Measurements from ENCODE around the gene CTXND1.

Gene CTXND1

GRCh38 chr15:80184554-80184953 is 67.5 kb downstream of the CTXND1 start:
- H3K27ac ChIP-seq (ENCODE audit: low read length): no peak overlapping the region
- H3K9ac ChIP-seq (ENCODE audit: low read length): no peak overlapping the region
- no peak for TF ChIP-seq EZH2phosphoT487 (IDR thresholded peaks at IDR 0.05; ENCODE audit: low read depth)
- TF ChIP-seq, protein P1, sequence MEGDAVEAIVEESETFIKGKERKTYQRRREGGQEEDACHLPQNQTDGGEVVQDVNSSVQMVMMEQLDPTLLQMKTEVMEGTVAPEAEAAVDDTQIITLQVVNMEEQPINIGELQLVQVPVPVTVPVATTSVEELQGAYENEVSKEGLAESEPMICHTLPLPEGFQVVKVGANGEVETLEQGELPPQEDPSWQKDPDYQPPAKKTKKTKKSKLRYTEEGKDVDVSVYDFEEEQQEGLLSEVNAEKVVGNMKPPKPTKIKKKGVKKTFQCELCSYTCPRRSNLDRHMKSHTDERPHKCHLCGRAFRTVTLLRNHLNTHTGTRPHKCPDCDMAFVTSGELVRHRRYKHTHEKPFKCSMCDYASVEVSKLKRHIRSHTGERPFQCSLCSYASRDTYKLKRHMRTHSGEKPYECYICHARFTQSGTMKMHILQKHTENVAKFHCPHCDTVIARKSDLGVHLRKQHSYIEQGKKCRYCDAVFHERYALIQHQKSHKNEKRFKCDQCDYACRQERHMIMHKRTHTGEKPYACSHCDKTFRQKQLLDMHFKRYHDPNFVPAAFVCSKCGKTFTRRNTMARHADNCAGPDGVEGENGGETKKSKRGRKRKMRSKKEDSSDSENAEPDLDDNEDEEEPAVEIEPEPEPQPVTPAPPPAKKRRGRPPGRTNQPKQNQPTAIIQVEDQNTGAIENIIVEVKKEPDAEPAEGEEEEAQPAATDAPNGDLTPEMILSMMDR (IDR thresholded peaks at IDR 0.05; ENCODE audit: low read depth, low read length): no peak

GRCh38 chr15:80183886-80184285 is 68.1 kb downstream of the CTXND1 start:
- no peak for TF ChIP-seq EZH2phosphoT487 (IDR thresholded peaks at IDR 0.05; ENCODE audit: low read depth)
- TF ChIP-seq, protein P1 (IDR thresholded peaks at IDR 0.05; ENCODE audit: low read depth, low read length): peak; percentile 23; the same call in 1 of the 2 replicates

More at GRCh38 chr15:80184554-80184953, 67.5 kb downstream of the CTXND1 start:
- Histone ChIP-seq H3K36me3 (replicated peaks; ENCODE audit: low read depth, low read length) (no peaks in the 10 kb centered on the region), H3K79me2 (ENCODE audit: low read length) (no peaks in the 10 kb centered on the region), H3K27me3 (ENCODE audit: low read depth, low read length) (no peaks in the 10 kb centered on the region), H3K4me1 (ENCODE audit: low read length) (no peaks in the 10 kb centered on the region), H3K4me3 (ENCODE audit: low read length) (no peak overlapping the region), H3K9me3 (ENCODE audit: insufficient read depth, low read length) (no peaks in the 10 kb centered on the region), H2AFZ (ENCODE audit: low read depth, low read length) (no peak overlapping the region), H4K20me1 (ENCODE audit: insufficient read depth, low read length) (no peaks in the 10 kb centered on the region), H3K4me2 (ENCODE audit: low read length) (no peak overlapping the region)

DNA sequence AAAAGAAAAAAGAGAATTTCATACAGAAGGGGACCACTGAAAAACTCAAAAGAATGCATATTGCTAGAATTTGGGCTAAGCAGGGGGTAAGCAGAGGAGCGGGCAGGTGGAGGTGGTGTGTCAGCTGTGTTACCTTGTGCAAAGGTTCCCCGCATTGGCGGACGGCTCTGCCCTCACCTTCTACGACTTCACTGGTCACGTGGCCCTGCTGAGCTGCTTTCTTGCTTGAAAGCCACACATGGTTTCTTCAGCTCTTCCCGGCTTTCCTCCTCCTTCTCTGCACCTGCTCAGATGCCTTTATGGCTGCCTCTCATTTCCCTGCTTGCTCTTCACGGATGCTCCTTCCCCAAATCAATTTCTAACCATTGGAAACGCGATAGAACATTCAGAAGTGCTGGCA is 68.7 kb downstream of the CTXND1 start:
- TF ChIP-seq, protein P1 (IDR thresholded peaks at IDR 0.05; ENCODE audit: low read depth, low read length): no peak
- TF ChIP-seq EZH2phosphoT487 (IDR thresholded peaks at IDR 0.05; ENCODE audit: low read depth): no peak
- Histone ChIP-seq H4K20me1 (ENCODE audit: insufficient read depth, low read length) (no peaks in the 10 kb centered on the region), H3K4me2 (ENCODE audit: low read length) (no peak overlapping the region), H3K27ac (ENCODE audit: low read length) (no peak overlapping the region), H3K79me2 (ENCODE audit: low read length) (no peaks in the 10 kb centered on the region), H3K27me3 (ENCODE audit: low read depth, low read length) (no peaks in the 10 kb centered on the region), H3K9ac (ENCODE audit: low read length) (no peak overlapping the region), H3K36me3 (replicated peaks; ENCODE audit: low read depth, low read length) (no peaks in the 10 kb centered on the region), H3K9me3 (ENCODE audit: insufficient read depth, low read length) (no peaks in the 10 kb centered on the region), H2AFZ (ENCODE audit: low read depth, low read length) (no peak overlapping the region), H3K4me3 (ENCODE audit: low read length) (no peak overlapping the region), H3K4me1 (ENCODE audit: low read length) (0 out of 2 replicates have a peak, but pooled peaks cover 6% of the 10 kb centered on the region)

More at GRCh38 chr15:80183886-80184285, 68.1 kb downstream of the CTXND1 start:
- Histone ChIP-seq H3K9me3 (ENCODE audit: insufficient read depth, low read length) (no peaks in the 10 kb centered on the region), H4K20me1 (ENCODE audit: insufficient read depth, low read length) (no peaks in the 10 kb centered on the region), H3K4me1 (ENCODE audit: low read length) (0 out of 2 replicates have a peak, but pooled peaks cover 4% of the 10 kb centered on the region), H2AFZ (ENCODE audit: low read depth, low read length) (no peak overlapping the region), H3K9ac (ENCODE audit: low read length) (no peak overlapping the region), H3K27me3 (ENCODE audit: low read depth, low read length) (no peaks in the 10 kb centered on the region), H3K4me2 (ENCODE audit: low read length) (no peak overlapping the region), H3K4me3 (ENCODE audit: low read length) (no peak overlapping the region), H3K27ac (ENCODE audit: low read length) (no peak overlapping the region), H3K79me2 (ENCODE audit: low read length) (no peaks in the 10 kb centered on the region), H3K36me3 (replicated peaks; ENCODE audit: low read depth, low read length) (no peaks in the 10 kb centered on the region)

DNA sequence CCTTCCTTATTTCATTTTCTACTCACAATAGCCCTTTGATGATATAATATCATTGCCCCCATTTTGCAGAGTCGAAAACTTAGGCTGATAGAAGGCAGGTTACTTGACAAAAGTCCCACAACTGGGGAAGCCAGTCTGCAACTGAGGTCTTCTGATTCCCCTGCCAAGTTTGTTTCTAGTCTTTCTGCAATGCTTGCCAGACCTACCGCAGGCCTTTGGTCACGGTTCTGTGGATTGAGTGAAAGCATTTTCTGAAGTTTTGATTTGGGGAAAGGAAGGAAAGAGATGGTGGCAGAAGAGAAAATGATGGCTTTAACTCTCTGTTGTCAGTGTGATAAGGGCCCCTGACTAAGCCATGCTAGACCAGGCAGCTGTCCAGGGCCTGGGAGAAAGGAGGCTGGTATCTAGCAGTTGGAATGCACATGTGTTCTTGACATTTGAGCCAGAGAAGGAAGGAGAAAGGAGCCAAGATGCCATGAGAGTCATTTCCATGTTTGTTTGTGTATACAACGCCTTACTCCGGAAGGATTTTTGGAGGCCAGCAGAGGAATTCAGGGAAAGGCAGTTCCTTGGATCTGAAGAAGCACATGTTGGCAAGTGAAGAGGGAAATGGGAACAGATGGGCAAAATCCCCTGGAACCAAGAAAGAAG is 69.3 kb downstream of the CTXND1 start:
- Histone ChIP-seq H3K27ac (ENCODE audit: low read length) (no peak overlapping the region), H3K79me2 (ENCODE audit: low read length) (no peaks in the 10 kb centered on the region), H3K4me3 (ENCODE audit: low read length) (no peak overlapping the region), H3K9me3 (ENCODE audit: insufficient read depth, low read length) (no peaks in the 10 kb centered on the region), H2AFZ (ENCODE audit: low read depth, low read length) (no peak overlapping the region), H4K20me1 (ENCODE audit: insufficient read depth, low read length) (no peaks in the 10 kb centered on the region), H3K4me1 (ENCODE audit: low read length) (0 out of 2 replicates have a peak, but pooled peaks cover 6% of the 10 kb centered on the region), H3K9ac (ENCODE audit: low read length) (no peak overlapping the region), H3K36me3 (replicated peaks; ENCODE audit: low read depth, low read length) (no peaks in the 10 kb centered on the region), H3K4me2 (ENCODE audit: low read length) (no peak overlapping the region), H3K27me3 (ENCODE audit: low read depth, low read length) (no peaks in the 10 kb centered on the region)
- TF ChIP-seq EZH2phosphoT487 (IDR thresholded peaks at IDR 0.05; ENCODE audit: low read depth): no peak
- TF ChIP-seq, protein P1 (IDR thresholded peaks at IDR 0.05; ENCODE audit: low read depth, low read length): no peak
